GM12878 (cell line): ENCODE measurements around the gene B3GNT3. TPM values are rescaled to one million over a fixed set of nuclear protein-coding genes. Genes with fewer than 3 reads are reported as not detected.

ENCODE experiments used
- ATF7 ChIP-seq: fragments of 450-650 bp; IDR thresholded peaks from 2 replicates; pipeline ENCODE4 v1.6.1; 2016; ENCODE audit warnings: low read depth, mild to moderate bottlenecking
- BMI1 ChIP-seq: fragments of 450-650 bp; IDR thresholded peaks from 2 replicates; pipeline ENCODE4 v1.6.1; 2016; ENCODE audit warnings: mild to moderate bottlenecking, moderate library complexity, borderline replicate concordance
- CBX5 ChIP-seq: sonication (generic); IDR thresholded peaks from 2 replicates; pipeline ENCODE4 v1.6.1; 2016; ENCODE audit warnings: low read depth, moderate library complexity, mild to moderate bottlenecking, inconsistent platforms
- EP300 ChIP-seq, 2 experiments: fragments of 150-350 bp in 1 of 2; IDR thresholded peaks; 2 replicates each; pipeline ENCODE4 v1.6.1; 2011 to 2012; ENCODE audit warnings: low read depth in 2 of 2, low read length in 2 of 2, borderline replicate concordance in 1 of 2, improper control_type of control experiment in 1 of 2, inconsistent platforms in 1 of 2; ENCODE audit not compliant: control insufficient read depth in 1 of 2
- FOS ChIP-seq: IDR thresholded peaks from 3 replicates; pipeline ENCODE4 v1.6.1; 2011; ENCODE audit warnings: borderline replicate concordance; ENCODE audit not compliant: insufficient read length; ENCODE audit errors: extremely low read depth
- FOXK2 ChIP-seq: fragments of 450-650 bp; IDR thresholded peaks from 2 replicates; pipeline ENCODE4 v1.6.1; 2017; ENCODE audit warnings: mild to moderate bottlenecking, moderate library complexity
- HDAC2 ChIP-seq: fragments of 200-600 bp; sonication (generic); IDR thresholded peaks from 2 replicates; pipeline ENCODE4 v1.6.1; 2017
- IKZF2 ChIP-seq, 2 experiments: fragments of 450-650 bp; IDR thresholded peaks; 2 replicates each; pipeline ENCODE4 v1.6.1; 2017; ENCODE audit warnings: mild to moderate bottlenecking in 2 of 2, moderate library complexity in 2 of 2
- JUND ChIP-seq: IDR thresholded peaks from 2 replicates; pipeline ENCODE4 v1.6.1; 2012; ENCODE audit warnings: low read depth, mild to moderate bottlenecking, low read length, improper control_type of control experiment, moderate library complexity
- MEF2A ChIP-seq: IDR thresholded peaks from 2 replicates; pipeline ENCODE4 v1.6.1; 2011; ENCODE audit warnings: low read depth, mild to moderate bottlenecking, low read length, moderate library complexity; ENCODE audit not compliant: insufficient read depth
- NFYA ChIP-seq: IDR thresholded peaks from 2 replicates; pipeline ENCODE4 v1.6.1; 2011; ENCODE audit warnings: low read depth, mild to moderate bottlenecking, low read length, improper control_type of control experiment, borderline replicate concordance
- POLR2A ChIP-seq: IDR thresholded peaks from 2 replicates; pipeline ENCODE4 v1.6.1; 2011; ENCODE audit warnings: low read depth, mild to moderate bottlenecking, low read length
- SIN3A ChIP-seq: IDR thresholded peaks from 2 replicates; pipeline ENCODE4 v1.6.1; 2012; ENCODE audit warnings: low read depth, low read length, improper control_type of control experiment
- SKIL ChIP-seq: fragments of 450-650 bp; IDR thresholded peaks from 2 replicates; pipeline ENCODE4 v1.6.1; 2017; ENCODE audit warnings: mild to moderate bottlenecking, low read depth, inconsistent platforms; ENCODE audit not compliant: poor library complexity, severe bottlenecking
- SMC3 ChIP-seq: IDR thresholded peaks from 2 replicates; pipeline ENCODE4 v1.6.1; 2011; ENCODE audit warnings: low read length, improper control_type of control experiment, borderline replicate concordance
- SRF ChIP-seq, 2 experiments: IDR thresholded peaks; 2 replicates each; pipeline ENCODE4 v1.6.1; 2011; ENCODE audit warnings: low read depth in 2 of 2, low read length in 2 of 2, mild to moderate bottlenecking in 1 of 2, moderate library complexity in 1 of 2
- TCF3 ChIP-seq: IDR thresholded peaks from 2 replicates; pipeline ENCODE4 v1.6.1; 2012; ENCODE audit warnings: low read depth, mild to moderate bottlenecking, low read length, borderline replicate concordance; ENCODE audit not compliant: insufficient read depth
- ZNF592 ChIP-seq: fragments of 450-650 bp; IDR thresholded peaks from 2 replicates; pipeline ENCODE4 v1.6.1; 2017; ENCODE audit warnings: mild to moderate bottlenecking, moderate library complexity
- ZZZ3 ChIP-seq: IDR thresholded peaks from 2 replicates; pipeline ENCODE4 v1.6.1; 2011; ENCODE audit warnings: low read depth; ENCODE audit not compliant: control insufficient read depth, insufficient read length
- polyA plus RNA-seq, 11 experiments: library from polyadenylated mRNA; depleted of rRNA in 4 of 11; unstranded in 6 of 11; stranded (reverse) in 5 of 11; fragments of >200 nt; fragmentation: Nextera tagmentation in 4 of 11; fragmentation: Illumina TruSeq in 1 of 11; extraction: Ambion mirVana in 4 of 11; extraction: Trizol in 1 of 11; gene quantifications; 1 replicate in 1 of 11; 2 replicates in 10 of 11; pipeline versions ENCODE4 v1.2.1 to v1.2.3, GENCODE V29; 2011 to 2016; ENCODE audit warnings: inconsistent platforms in 2 of 11, missing spikeins in 2 of 11, low read depth in 1 of 11
- total RNA-seq, 4 experiments: library from RNA; depleted of rRNA in 3 of 4; stranded (reverse); fragments of >200 nt in 3 of 4; fragmentation: Illumina TruSeq in 1 of 4; extraction: Trizol in 1 of 4; gene quantifications; 2 replicates each; pipeline versions ENCODE4 v1.2.1 to v1.2.3, GENCODE V29; 2013 to 2021
- TF ChIP-seq, protein P1 (sequence below): fragments of 450-650 bp; formaldehyde crosslinking; IDR thresholded peaks from 2 replicates; pipeline ENCODE4 v1.5.0; 2022; ENCODE audit warnings: mild to moderate bottlenecking, missing genetic modification characterization

B3GNT3 gene
- total and polyA plus RNA-seq, 10 of the 15 experiments (the other 5 are each of a cell fraction or from before 2014, with no cell fraction given) = not detected

DNA sequence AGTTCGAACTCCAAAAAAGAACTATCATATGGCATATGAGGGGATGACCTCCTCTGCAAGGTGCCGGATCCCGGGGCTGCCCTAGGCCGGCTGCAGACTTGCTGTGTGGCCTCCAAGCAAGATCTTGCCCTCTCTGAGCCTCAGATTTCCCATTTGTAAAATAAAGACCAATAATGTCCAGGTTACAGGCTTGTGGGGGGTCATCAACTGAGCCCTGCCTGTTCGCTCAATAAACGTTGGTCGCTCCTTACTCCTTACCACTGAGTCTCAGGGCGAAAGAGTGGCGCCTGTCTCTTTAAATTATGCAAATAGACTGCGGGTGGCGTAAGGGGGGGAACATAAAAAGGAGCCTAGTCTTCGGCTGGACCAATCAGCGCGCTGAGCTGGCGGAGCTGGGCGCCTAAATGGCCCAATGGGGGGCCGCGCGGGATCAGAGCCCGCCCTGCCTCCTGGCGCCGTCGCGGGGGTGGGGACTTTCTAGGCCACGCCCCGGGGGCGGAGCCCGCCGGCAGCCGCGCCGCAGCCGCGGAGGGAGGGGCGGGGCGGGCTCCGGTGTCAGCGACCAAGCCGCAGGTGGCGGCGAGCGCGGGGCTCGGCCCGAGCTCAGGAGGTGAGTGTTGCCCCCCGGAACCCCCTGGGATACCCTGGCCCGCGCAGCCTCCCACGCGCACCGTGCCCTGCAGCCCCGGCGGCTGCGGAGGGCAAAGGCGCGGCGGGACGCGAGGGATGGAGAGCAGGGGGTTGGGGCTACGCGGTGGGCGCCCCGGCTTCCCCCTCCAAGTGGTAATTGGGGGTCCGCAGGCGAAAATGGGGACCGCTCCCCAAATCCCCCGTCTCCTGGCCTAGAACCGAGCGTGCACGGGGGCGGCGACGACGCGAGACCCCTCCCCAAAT is 47.5 kb upstream of the B3GNT3 start (continued):
- TF ChIP-seq SMC3 (no peak), SKIL (no peak), HDAC2 (no peak), ZZZ3 (no peak), IKZF2 (IDR thresholded peaks at IDR 0.05) (no peak), EP300 (IDR thresholded peaks at IDR 0.05; ENCODE audit: borderline replicate concordance in 1 of 2, control insufficient read depth in 1 of 2, low read depth in 2 of 2, low read length in 2 of 2) (no peak), BMI1 (no peak), NFYA (no peak), ATF7 (0 out of 2 replicates have a peak, but pooled peaks have one; percentile 12), MEF2A (no peak), SIN3A (no peak), SRF (IDR thresholded peaks at IDR 0.05; ENCODE audit: low read depth in 2 of 2, low read length in 2 of 2) (no peak), JUND (no peak), ZNF592 (no peak), POLR2A (peak; percentile 57; the same call in 1 of the 2 replicates), FOS (peak; percentile 40), TCF3 (no peak), CBX5 (no peak), FOXK2 (no peak)
- TF ChIP-seq, protein P1, sequence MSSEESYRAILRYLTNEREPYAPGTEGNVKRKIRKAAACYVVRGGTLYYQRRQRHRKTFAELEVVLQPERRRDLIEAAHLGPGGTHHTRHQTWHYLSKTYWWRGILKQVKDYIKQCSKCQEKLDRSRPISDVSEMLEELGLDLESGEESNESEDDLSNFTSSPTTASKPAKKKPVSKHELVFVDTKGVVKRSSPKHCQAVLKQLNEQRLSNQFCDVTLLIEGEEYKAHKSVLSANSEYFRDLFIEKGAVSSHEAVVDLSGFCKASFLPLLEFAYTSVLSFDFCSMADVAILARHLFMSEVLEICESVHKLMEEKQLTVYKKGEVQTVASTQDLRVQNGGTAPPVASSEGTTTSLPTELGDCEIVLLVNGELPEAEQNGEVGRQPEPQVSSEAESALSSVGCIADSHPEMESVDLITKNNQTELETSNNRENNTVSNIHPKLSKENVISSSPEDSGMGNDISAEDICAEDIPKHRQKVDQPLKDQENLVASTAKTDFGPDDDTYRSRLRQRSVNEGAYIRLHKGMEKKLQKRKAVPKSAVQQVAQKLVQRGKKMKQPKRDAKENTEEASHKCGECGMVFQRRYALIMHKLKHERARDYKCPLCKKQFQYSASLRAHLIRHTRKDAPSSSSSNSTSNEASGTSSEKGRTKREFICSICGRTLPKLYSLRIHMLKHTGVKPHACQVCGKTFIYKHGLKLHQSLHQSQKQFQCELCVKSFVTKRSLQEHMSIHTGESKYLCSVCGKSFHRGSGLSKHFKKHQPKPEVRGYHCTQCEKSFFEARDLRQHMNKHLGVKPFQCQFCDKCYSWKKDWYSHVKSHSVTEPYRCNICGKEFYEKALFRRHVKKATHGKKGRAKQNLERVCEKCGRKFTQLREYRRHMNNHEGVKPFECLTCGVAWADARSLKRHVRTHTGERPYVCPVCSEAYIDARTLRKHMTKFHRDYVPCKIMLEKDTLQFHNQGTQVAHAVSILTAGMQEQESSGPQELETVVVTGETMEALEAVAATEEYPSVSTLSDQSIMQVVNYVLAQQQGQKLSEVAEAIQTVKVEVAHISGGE = no peak
